GM12878 (cell line): ENCODE results near the gene ZNF577. TPM values are rescaled to one million over a fixed set of nuclear protein-coding genes. Genes with fewer than 3 reads are reported as not detected.

Experiments used
- ATAC-seq: fragments of 200-7000 bp; cut with Tn5 transposase; 3 replicates; pipeline ENCODE4 v1.9.1; 2020; ENCODE audit warnings: mild to moderate bottlenecking, moderate library complexity
- BruUV-seq: library from RNA; stranded (reverse); fragments of 400-500 nt; replicated peaks from 2 replicates; lab custom pipeline; 2021; lab: Mats Ljungman, UMichigan
- CTCF ChIA-PET: fragments of 300-600 bp; sonication (Branson Sonifier 250); formaldehyde crosslinking; extraction: SDS; loops from one replicate; lab custom pipeline; 2021; ENCODE audit warnings: inconsistent platforms; lab: Yijun Ruan, JAX
- POLR2A ChIA-PET: fragments of 350-600 bp; formaldehyde crosslinking; extraction: SDS; loops from one replicate; lab custom pipeline; 2021; ENCODE audit warnings: inconsistent platforms; lab: Charles Lee
- RAD21 ChIA-PET: fragments of 300-600 bp; sonication (Branson Sonifier 250); formaldehyde crosslinking; loops from one replicate; lab custom pipeline; 2023; ENCODE audit warnings: antibody characterized with exemption; ENCODE audit not compliant: unreplicated experiment; lab: Charles Lee
- SMC1A ChIA-PET: fragments of 300-600 bp; sonication (Branson Sonifier 250); formaldehyde crosslinking; loops from one replicate; lab custom pipeline; 2023; ENCODE audit not compliant: unreplicated experiment, uncharacterized antibody; lab: Charles Lee
- DNase-seq: peaks from one replicate; pipeline ENCODE4 v3.0.0-alpha.2; 2011; ENCODE audit warnings: low read depth, low spot score
- FAIRE-seq: peaks from 3 replicates; lab custom pipeline; 2011; peaks lifted over from hg19 to GRCh38; lab: Jason Lieb, UNC
- H2AFZ ChIP-seq: 2 replicates; pipeline ENCODE4 v1.6.0; 2011; ENCODE audit warnings: low read depth, low read length, control low read depth; ENCODE audit not compliant: control insufficient read depth
- H3K27ac ChIP-seq: 2 replicates; pipeline ENCODE4 v1.5.1; 2011; ENCODE audit warnings: control low read depth; ENCODE audit not compliant: control insufficient read depth, insufficient read depth
- H3K27me3 ChIP-seq, 2 experiments: replicated peaks in 1 of 2; 2 replicates each; pipeline versions ENCODE4 v1.6.0 to v1.6.1; 2011; ENCODE audit warnings: low read length in 1 of 2; ENCODE audit not compliant: control insufficient read depth in 2 of 2, insufficient read depth in 2 of 2
- H3K36me3 ChIP-seq, 2 experiments: 2 replicates each; pipeline ENCODE4 v1.5.1; 2011; ENCODE audit warnings: low read length in 1 of 2; ENCODE audit not compliant: control insufficient read depth in 2 of 2, insufficient read depth in 2 of 2
- H3K4me1 ChIP-seq: 2 replicates; pipeline ENCODE4 v1.6.1; 2011; ENCODE audit warnings: mild to moderate bottlenecking, low read length, moderate library complexity, mixed read lengths; ENCODE audit not compliant: control insufficient read depth, insufficient read depth
- H3K4me2 ChIP-seq: 2 replicates; pipeline ENCODE4 v1.6.0; 2011; ENCODE audit warnings: control low read depth; ENCODE audit not compliant: control insufficient read depth, insufficient read depth
- H3K4me3 ChIP-seq: fragments of 200-600 bp; sonication (generic); 2 replicates; pipeline ENCODE4 v1.5.1; 2016
- H3K79me2 ChIP-seq: 2 replicates; pipeline ENCODE4 v1.6.0; 2011; ENCODE audit warnings: low read length; ENCODE audit not compliant: control insufficient read depth, insufficient read depth
- H3K9ac ChIP-seq: 2 replicates; pipeline ENCODE4 v1.8.0; 2011; ENCODE audit warnings: low read length, control low read depth, mixed read lengths; ENCODE audit not compliant: control insufficient read depth, insufficient read depth
- H3K9me3 ChIP-seq: replicated peaks from 3 replicates; pipeline ENCODE4 v1.5.1; 2011; ENCODE audit warnings: mild to moderate bottlenecking, low read length; ENCODE audit not compliant: control insufficient read depth, insufficient read depth
- H4K20me1 ChIP-seq: 2 replicates; pipeline ENCODE4 v1.6.0; 2011; ENCODE audit not compliant: control insufficient read depth, insufficient read depth
- BCL11A ChIP-seq: IDR thresholded peaks from 2 replicates; pipeline ENCODE4 v1.6.1; 2011; ENCODE audit warnings: low read depth, low read length
- CBX5 ChIP-seq: sonication (generic); IDR thresholded peaks from 2 replicates; pipeline ENCODE4 v1.6.1; 2016; ENCODE audit warnings: low read depth, moderate library complexity, mild to moderate bottlenecking, inconsistent platforms
- E4F1 ChIP-seq: fragments of 450-650 bp; IDR thresholded peaks from 2 replicates; pipeline ENCODE4 v1.6.1; 2018; ENCODE audit warnings: borderline replicate concordance, mild to moderate bottlenecking; ENCODE audit not compliant: partially characterized antibody
- RBBP5 ChIP-seq: fragments of 200-600 bp; sonication (generic); conservative IDR thresholded peaks from 2 replicates; pipeline ENCODE4 v1.6.1; 2016
- STAT3 ChIP-seq: IDR thresholded peaks from 2 replicates; pipeline ENCODE4 v1.6.1; 2011; ENCODE audit warnings: low read depth, low read length, improper control_type of control experiment
- ZNF592 ChIP-seq: fragments of 450-650 bp; IDR thresholded peaks from 2 replicates; pipeline ENCODE4 v1.6.1; 2017; ENCODE audit warnings: mild to moderate bottlenecking, moderate library complexity
- WGBS: methylation state at CpG from one replicate; pipeline ENCODE4 v1.1.6; 2016; ENCODE audit warnings: low lambda C conversion rate; ENCODE audit not compliant: insufficient replicate concordance, insufficient coverage; ENCODE audit errors: missing lambda C conversion rate; 5-methylcytosine and 5-hydroxymethylcytosine counted together
- in situ Hi-C: fragments of 300-500 bp; cut with MboI; formaldehyde crosslinking; loops from 9 replicates; pipeline ENCODE4 v1.14.3; 2018; ENCODE audit warnings: mixed read lengths
- intact Hi-C: fragments of 100-400 bp; cut with micrococcal nuclease; formaldehyde crosslinking; loops from one replicate; pipeline ENCODE4 v1.14.2; 2022; ENCODE audit not compliant: unreplicated experiment
- polyA plus RNA-seq, 11 experiments: library from polyadenylated mRNA; depleted of rRNA in 4 of 11; unstranded in 6 of 11; stranded (reverse) in 5 of 11; fragments of >200 nt; fragmentation: Nextera tagmentation in 4 of 11; fragmentation: Illumina TruSeq in 1 of 11; extraction: Ambion mirVana in 4 of 11; extraction: Trizol in 1 of 11; gene quantifications; 1 replicate in 1 of 11; 2 replicates in 10 of 11; pipeline versions ENCODE4 v1.2.1 to v1.2.3, GENCODE V29; 2011 to 2016; ENCODE audit warnings: inconsistent platforms in 2 of 11, missing spikeins in 2 of 11, low read depth in 1 of 11
- total RNA-seq, 4 experiments: library from RNA; depleted of rRNA in 3 of 4; stranded (reverse); fragments of >200 nt in 3 of 4; fragmentation: Illumina TruSeq in 1 of 4; extraction: Trizol in 1 of 4; gene quantifications; 2 replicates each; pipeline versions ENCODE4 v1.2.1 to v1.2.3, GENCODE V29; 2013 to 2021

ZNF577 gene
- total and polyA plus RNA-seq, 10 of the 15 experiments (the other 5 are each of a cell fraction or from before 2014, with no cell fraction given) = 1.0 to 6.1 (median 4.5) TPM

DNA sequence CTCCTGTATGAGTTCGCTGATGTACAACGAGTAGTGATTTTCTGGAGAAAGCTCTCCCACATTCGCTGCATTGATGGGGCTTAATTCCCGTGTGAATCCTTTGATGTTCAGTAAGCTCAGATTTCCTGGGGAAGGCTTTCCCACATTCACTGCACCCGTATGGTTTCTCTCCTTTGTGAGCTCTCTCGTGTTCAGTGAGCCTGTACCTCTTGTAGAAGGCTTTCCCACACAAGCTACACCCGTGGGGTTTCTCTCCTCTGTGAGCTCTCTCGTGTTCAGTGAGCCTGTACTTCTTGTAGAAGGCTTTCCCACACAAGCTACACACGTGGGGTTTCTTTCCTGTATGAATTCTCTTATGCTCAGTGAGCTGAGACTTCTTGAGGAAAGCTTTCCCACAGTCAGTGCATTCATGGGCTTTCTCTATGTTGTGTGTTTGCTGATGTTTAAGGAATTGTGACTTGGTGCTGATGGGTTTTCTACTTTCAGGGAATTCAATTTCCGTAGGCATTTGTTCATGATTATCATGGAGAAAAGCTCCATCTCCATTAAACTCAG is 3.5 kb upstream of the ZNF577 start:
- TSS peak; percentile 26 for BruUV-seq
- Histone ChIP-seq H3K9ac (no peak overlapping the region), H3K27me3 (no peaks in the 10 kb centered on the region), H3K27ac (no peak overlapping the region), H3K4me2 (no peak overlapping the region), H3K79me2 (no peaks in the 10 kb centered on the region), H3K4me1 (no peaks in the 10 kb centered on the region), H3K9me3 (peaks cover 47% of the 10 kb centered on the region), H3K36me3 (peaks cover 11 to 37% of the 10 kb centered on the region in 2 experiments)
- 100% methylated on average over 10 of the region's 10 CpGs for WGBS
- ChIA-PET RAD21 (no interaction called here), POLR2A (no interaction called here), CTCF (no interaction called here), SMC1A (no interaction called here)
- intact Hi-C loops = no loop called here
- DNase-seq (no peak), ATAC-seq (no peak), FAIRE-seq (no peak)
- in situ Hi-C loops = no loop called here
- TF ChIP-seq ZNF592 = no peak
- TF ChIP-seq RBBP5 = no peak
- no peak for TF ChIP-seq BCL11A
- TF ChIP-seq E4F1 = no peak
- TF ChIP-seq CBX5 = peak; percentile 70; the same call in 1 of the 2 replicates
- no peak for TF ChIP-seq STAT3
- TF ChIP-seq, all 136 proteins: peak for 1
- H2AFZ ChIP-seq = no peak overlapping the region
- no peaks in the 10 kb centered on the region for H4K20me1 ChIP-seq
- no peak overlapping the region for H3K4me3 ChIP-seq
